ENCODE measurements around the gene CYTH3. TPM values are rescaled to one million over a fixed set of nuclear protein-coding genes. Genes with fewer than 3 reads are reported as not detected.

CYTH3 gene
- total and polyA plus RNA-seq, 2 of the 13 experiments (the other 11 are each of a cell fraction or from before 2014, with no cell fraction given) = 3.1 to 3.8 TPM

DNA sequence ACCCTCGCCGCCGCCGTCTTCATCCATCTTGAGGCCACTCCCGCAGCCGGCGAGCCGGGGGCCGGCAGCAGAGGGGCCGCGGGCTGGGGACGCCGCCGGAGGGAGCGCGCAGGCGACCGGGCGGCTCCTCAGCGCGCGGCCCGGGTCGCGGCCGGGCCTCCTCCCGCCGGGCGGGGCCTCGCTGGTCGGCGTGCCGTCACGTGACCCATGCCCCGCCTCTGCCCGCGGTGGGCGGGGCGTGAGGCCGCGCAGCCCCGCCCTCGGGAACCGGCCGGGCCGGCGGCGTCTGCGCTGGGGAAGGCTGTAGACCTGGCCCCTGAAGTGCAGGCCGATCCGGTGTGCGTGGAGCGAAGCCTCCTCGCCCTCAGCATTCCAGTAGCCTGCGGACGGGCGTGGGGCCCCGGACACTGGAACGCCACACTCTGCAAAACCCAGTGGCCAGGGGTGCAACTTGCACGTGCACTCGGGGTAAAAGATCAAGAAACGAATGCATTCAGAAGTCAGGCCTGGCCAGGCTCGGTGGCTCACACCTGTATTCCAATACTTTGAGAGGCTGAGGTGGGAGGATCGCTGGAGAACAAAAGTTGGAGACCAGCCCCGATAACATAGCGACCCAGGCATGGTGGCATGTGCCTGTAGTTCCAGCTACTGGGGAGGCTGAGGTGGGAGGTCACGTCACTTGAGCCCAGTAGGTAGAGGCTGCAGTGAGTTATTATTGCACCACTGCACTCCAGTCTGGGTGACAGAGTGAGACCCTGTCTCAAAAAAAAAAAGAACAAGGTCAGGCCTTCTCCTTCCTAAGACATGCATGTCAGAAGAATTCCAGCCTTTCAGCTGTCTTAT is at the start of gene CYTH3 (continued):
- no peak for TF ChIP-seq JUN (CRISPR knock-in tag; IDR thresholded peaks at IDR 0.05)
- no peak for TF ChIP-seq FOXP1 (IDR thresholded peaks at IDR 0.05)
- TF ChIP-seq FOXP1 (CRISPR knock-in tag; IDR thresholded peaks at IDR 0.05) = no peak
- no peak for TF ChIP-seq ZNF282 (IDR thresholded peaks at IDR 0.05; ENCODE audit: partially characterized antibody)
- no peak for TF ChIP-seq ZNF878 (CRISPR knock-in tag; IDR thresholded peaks at IDR 0.05)
- TF ChIP-seq GLI4 (CRISPR knock-in tag; IDR thresholded peaks at IDR 0.05; ENCODE audit: borderline replicate concordance) = no peak
- TF ChIP-seq, protein P1, sequence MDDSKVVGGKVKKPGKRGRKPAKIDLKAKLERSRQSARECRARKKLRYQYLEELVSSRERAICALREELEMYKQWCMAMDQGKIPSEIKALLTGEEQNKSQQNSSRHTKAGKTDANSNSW (CRISPR knock-in tag; IDR thresholded peaks at IDR 0.05; ENCODE audit: borderline replicate concordance) = no peak
- no peak for TF ChIP-seq HDAC6 (IDR thresholded peaks at IDR 0.05; ENCODE audit: low read depth, low read length)
- 0 out of 2 replicates have a peak, but pooled peaks have one; percentile 36 for TF ChIP-seq ZFP41 (CRISPR knock-in tag; IDR thresholded peaks at IDR 0.05; ENCODE audit: borderline replicate concordance)
- no peak for TF ChIP-seq ZNF484 (CRISPR knock-in tag; IDR thresholded peaks at IDR 0.05; ENCODE audit: borderline replicate concordance, low read depth)
- peak; percentile 51; the same call in 1 of the 2 replicates for TF ChIP-seq POLR2G (IDR thresholded peaks at IDR 0.05; ENCODE audit: low read depth, low read length)
- TF ChIP-seq, protein P2, sequence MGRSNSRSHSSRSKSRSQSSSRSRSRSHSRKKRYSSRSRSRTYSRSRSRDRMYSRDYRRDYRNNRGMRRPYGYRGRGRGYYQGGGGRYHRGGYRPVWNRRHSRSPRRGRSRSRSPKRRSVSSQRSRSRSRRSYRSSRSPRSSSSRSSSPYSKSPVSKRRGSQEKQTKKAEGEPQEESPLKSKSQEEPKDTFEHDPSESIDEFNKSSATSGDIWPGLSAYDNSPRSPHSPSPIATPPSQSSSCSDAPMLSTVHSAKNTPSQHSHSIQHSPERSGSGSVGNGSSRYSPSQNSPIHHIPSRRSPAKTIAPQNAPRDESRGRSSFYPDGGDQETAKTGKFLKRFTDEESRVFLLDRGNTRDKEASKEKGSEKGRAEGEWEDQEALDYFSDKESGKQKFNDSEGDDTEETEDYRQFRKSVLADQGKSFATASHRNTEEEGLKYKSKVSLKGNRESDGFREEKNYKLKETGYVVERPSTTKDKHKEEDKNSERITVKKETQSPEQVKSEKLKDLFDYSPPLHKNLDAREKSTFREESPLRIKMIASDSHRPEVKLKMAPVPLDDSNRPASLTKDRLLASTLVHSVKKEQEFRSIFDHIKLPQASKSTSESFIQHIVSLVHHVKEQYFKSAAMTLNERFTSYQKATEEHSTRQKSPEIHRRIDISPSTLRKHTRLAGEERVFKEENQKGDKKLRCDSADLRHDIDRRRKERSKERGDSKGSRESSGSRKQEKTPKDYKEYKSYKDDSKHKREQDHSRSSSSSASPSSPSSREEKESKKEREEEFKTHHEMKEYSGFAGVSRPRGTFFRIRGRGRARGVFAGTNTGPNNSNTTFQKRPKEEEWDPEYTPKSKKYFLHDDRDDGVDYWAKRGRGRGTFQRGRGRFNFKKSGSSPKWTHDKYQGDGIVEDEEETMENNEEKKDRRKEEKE (IDR thresholded peaks at IDR 0.05) = no peak
- no peak for TF ChIP-seq SUZ12 (IDR thresholded peaks at IDR 0.05; ENCODE audit: low read depth, low read length)
- TF ChIP-seq ZNF33B (CRISPR knock-in tag; IDR thresholded peaks at IDR 0.05) = no peak
- TF ChIP-seq CAMTA2 (CRISPR knock-in tag; IDR thresholded peaks at IDR 0.05; ENCODE audit: borderline replicate concordance) = no peak
- TF ChIP-seq MAFK (conservative IDR thresholded peaks at IDR 0.05 in 1 of 2, IDR thresholded peaks at IDR 0.05 in 1 of 2; ENCODE audit: low read length in 2 of 2) = no peak
- TF ChIP-seq MTF2 (CRISPR knock-in tag; IDR thresholded peaks at IDR 0.05; ENCODE audit: borderline replicate concordance) = no peak
- TF ChIP-seq MED1 (CRISPR knock-in tag; IDR thresholded peaks at IDR 0.05) = 0 out of 2 replicates have a peak, but pooled peaks have one; percentile 24
- TF ChIP-seq GTF3A (CRISPR knock-in tag; conservative IDR thresholded peaks at IDR 0.05) = no peak
- no peak for TF ChIP-seq PHF20 (CRISPR knock-in tag; IDR thresholded peaks at IDR 0.05)
- no peak for TF ChIP-seq MEF2D (CRISPR knock-in tag; IDR thresholded peaks at IDR 0.05)
- peak; percentile 86 for TF ChIP-seq ZFX (CRISPR knock-in tag; IDR thresholded peaks at IDR 0.05; ENCODE audit: low read depth)
- TF ChIP-seq REPIN1 (CRISPR knock-in tag; IDR thresholded peaks at IDR 0.05; ENCODE audit: borderline replicate concordance, low read depth) = no peak
- no peak for TF ChIP-seq ZNF703 (CRISPR knock-in tag; IDR thresholded peaks at IDR 0.05; ENCODE audit: borderline replicate concordance)
- TF ChIP-seq PRMT3 (CRISPR knock-in tag; IDR thresholded peaks at IDR 0.05; ENCODE audit: borderline replicate concordance, low read depth) = no peak
- no peak for TF ChIP-seq POLR2AphosphoS2 (IDR thresholded peaks at IDR 0.05; ENCODE audit: low read depth, low read length)
- TF ChIP-seq, protein P3, sequence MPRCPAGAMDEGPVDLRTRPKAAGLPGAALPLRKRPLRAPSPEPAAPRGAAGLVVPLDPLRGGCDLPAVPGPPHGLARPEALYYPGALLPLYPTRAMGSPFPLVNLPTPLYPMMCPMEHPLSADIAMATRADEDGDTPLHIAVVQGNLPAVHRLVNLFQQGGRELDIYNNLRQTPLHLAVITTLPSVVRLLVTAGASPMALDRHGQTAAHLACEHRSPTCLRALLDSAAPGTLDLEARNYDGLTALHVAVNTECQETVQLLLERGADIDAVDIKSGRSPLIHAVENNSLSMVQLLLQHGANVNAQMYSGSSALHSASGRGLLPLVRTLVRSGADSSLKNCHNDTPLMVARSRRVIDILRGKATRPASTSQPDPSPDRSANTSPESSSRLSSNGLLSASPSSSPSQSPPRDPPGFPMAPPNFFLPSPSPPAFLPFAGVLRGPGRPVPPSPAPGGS (CRISPR knock-in tag; IDR thresholded peaks at IDR 0.05) = no peak
- no peak for TF ChIP-seq ELF1 (CRISPR knock-in tag; IDR thresholded peaks at IDR 0.05)
